HG02884 (cell line): Measurements from ENCODE around the gene RPUSD2.

Experiments
- ATAC-seq: cut with Tn5 transposase; IDR thresholded peaks from one replicate; pipeline ENCODE4 v1.9.1; 2021; ENCODE audit warnings: mild to moderate bottlenecking, moderate library complexity; ENCODE audit not compliant: unreplicated experiment

Gene RPUSD2

GRCh38 chr15:40569129-40569953 is at the start of gene RPUSD2:
Gene RPUSD2, plus strand, starts transcription at chr15:40569299. Its CDS starts 39 bp downstream, at chr15:40569338.
- peak; percentile 31 for ATAC-seq

- no peak for ATAC-seq
Observed at GRCh38 chr15:40523611-40524010, 45.5 kb upstream of the RPUSD2 start.

- no peak for ATAC-seq
Observed at GRCh38 chr15:40525855-40526254, 43.2 kb upstream of the RPUSD2 start.

- ATAC-seq, result no peak
Observed at GRCh38 chr15:40528801-40529200, 40.3 kb upstream of the RPUSD2 start.

GRCh38 chr15:40533763-40534364 is 35.2 kb upstream of the RPUSD2 start:
- ATAC-seq, result no peak

GRCh38 chr15:40534371-40534770 is 34.7 kb upstream of the RPUSD2 start:
- ATAC-seq, result no peak

- ATAC-seq, result no peak
Observed at GRCh38 chr15:40536501-40536900, 32.6 kb upstream of the RPUSD2 start.

GRCh38 chr15:40538976-40539375 is 30.1 kb upstream of the RPUSD2 start:
- no peak for ATAC-seq

GRCh38 chr15:40543082-40543481 is 26.0 kb upstream of the RPUSD2 start:
- peak; percentile 30 for ATAC-seq

- ATAC-seq, result peak; percentile 73
Observed at GRCh38 chr15:40543631-40544294, 25.3 kb upstream of the RPUSD2 start.

- no peak for ATAC-seq
Observed at GRCh38 chr15:40545457-40545856, 23.6 kb upstream of the RPUSD2 start.

GRCh38 chr15:40548610-40549009 is 20.5 kb upstream of the RPUSD2 start:
- no peak for ATAC-seq

GRCh38 chr15:40549894-40550293 is 19.2 kb upstream of the RPUSD2 start:
- no peak for ATAC-seq

GRCh38 chr15:40550341-40551037 is 18.6 kb upstream of the RPUSD2 start:
- peak; percentile 74 for ATAC-seq

- ATAC-seq, result no peak
Observed at GRCh38 chr15:40554161-40554525, 15.0 kb upstream of the RPUSD2 start.

- no peak for ATAC-seq
Observed at GRCh38 chr15:40555876-40556275, 13.2 kb upstream of the RPUSD2 start.

GRCh38 chr15:40558952-40559742 is 10.0 kb upstream of the RPUSD2 start:
- ATAC-seq, result no peak

GRCh38 chr15:40562691-40563090 is 6.4 kb upstream of the RPUSD2 start:
- ATAC-seq, result no peak

GRCh38 chr15:40563426-40563825 is 5.7 kb upstream of the RPUSD2 start:
- ATAC-seq, result no peak

GRCh38 chr15:40564591-40565332 is 4.3 kb upstream of the RPUSD2 start, which contains the start of gene CCDC32:
Gene CCDC32, minus strand, starts transcription at chr15:40565042. Its CDS starts 2,027 bp downstream, at chr15:40563015.
- peak; percentile 95 for ATAC-seq
